Gastrocnemius medialis (tissue), 4 donors: ENCODE data around the gene LRRC74A.

Experiments used
- POLR2A ChIP-seq, 2 donors: fragments of 450-650 bp; IDR thresholded peaks; one replicate each; pipeline ENCODE4 v1.6.1; 2017; ENCODE audit warnings: antibody characterized with exemption in 2 of 2, mild to moderate bottlenecking in 2 of 2, moderate library complexity in 2 of 2
- TF ChIP-seq, protein P1 (sequence below), 5 experiments: fragments of 450-650 bp in 3 of 5; fragments of 200-600 bp in 2 of 5; sonication (generic) in 2 of 5; IDR thresholded peaks in 4 of 5; conservative IDR thresholded peaks in 1 of 5; 1 replicate in 4 of 5; 2 replicates in 1 of 5; pipeline ENCODE4 v1.5.1; 2016 to 2019; ENCODE audit warnings: antibody characterized with exemption in 5 of 5, mild to moderate bottlenecking in 3 of 5, moderate library complexity in 3 of 5

DNA sequence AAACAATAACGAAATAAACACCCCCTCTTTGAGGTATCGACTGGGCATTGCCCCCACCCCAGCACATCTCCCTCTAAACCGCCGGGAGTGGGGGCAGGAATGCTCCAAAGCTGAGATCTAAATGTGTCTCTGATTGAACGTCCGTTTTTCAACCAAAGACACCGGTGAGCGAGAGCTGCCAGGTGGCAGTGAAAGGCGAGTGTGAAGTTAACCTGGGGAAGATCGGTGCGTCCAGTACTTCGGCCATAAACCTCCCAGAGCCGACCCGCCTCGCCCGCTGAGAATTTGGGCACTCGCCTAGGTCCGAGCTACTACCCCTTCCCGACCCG, 14.2 kb upstream of the LRRC74A start:
- TF ChIP-seq, protein P1, sequence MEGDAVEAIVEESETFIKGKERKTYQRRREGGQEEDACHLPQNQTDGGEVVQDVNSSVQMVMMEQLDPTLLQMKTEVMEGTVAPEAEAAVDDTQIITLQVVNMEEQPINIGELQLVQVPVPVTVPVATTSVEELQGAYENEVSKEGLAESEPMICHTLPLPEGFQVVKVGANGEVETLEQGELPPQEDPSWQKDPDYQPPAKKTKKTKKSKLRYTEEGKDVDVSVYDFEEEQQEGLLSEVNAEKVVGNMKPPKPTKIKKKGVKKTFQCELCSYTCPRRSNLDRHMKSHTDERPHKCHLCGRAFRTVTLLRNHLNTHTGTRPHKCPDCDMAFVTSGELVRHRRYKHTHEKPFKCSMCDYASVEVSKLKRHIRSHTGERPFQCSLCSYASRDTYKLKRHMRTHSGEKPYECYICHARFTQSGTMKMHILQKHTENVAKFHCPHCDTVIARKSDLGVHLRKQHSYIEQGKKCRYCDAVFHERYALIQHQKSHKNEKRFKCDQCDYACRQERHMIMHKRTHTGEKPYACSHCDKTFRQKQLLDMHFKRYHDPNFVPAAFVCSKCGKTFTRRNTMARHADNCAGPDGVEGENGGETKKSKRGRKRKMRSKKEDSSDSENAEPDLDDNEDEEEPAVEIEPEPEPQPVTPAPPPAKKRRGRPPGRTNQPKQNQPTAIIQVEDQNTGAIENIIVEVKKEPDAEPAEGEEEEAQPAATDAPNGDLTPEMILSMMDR (IDR thresholded peaks at IDR 0.05 in 4 of 5, conservative IDR thresholded peaks at IDR 0.05 in 1 of 5), result no peak
- no peak for TF ChIP-seq POLR2A (IDR thresholded peaks at IDR 0.05)
